A549 (cell line): ENCODE results near the gene CCR9.

ENCODE experiments used
- CBX2 ChIP-seq: fragments of 200-600 bp; sonication (generic); IDR thresholded peaks from 2 replicates; pipeline ENCODE4 v1.6.1; 2016; ENCODE audit warnings: low read depth, mild to moderate bottlenecking, borderline replicate concordance
- ELK1 ChIP-seq: fragments of 150-350 bp; IDR thresholded peaks from 2 replicates; pipeline ENCODE4 v1.6.1; 2014; ENCODE audit warnings: low read depth, mild to moderate bottlenecking, low read length
- MAFK ChIP-seq: fragments of 450-650 bp; IDR thresholded peaks from 2 replicates; pipeline ENCODE4 v1.6.1; 2014; ENCODE audit not compliant: partially characterized antibody
- NPAS2 ChIP-seq: fragments of 250-450 bp; sonication (Bioruptor Pico); IDR thresholded peaks from 2 replicates; pipeline ENCODE4 v1.8.0; 2022; ENCODE audit warnings: mild to moderate bottlenecking, moderate library complexity, borderline replicate concordance
- NR3C1 ChIP-seq: fragments of >200 bp; sonication (Bioruptor Twin); formaldehyde crosslinking; IDR thresholded peaks from 3 replicates; pipeline ENCODE4 v1.6.1; 2017
- POLR2A ChIP-seq: IDR thresholded peaks from 2 replicates; pipeline ENCODE4 v1.6.1; 2012; ENCODE audit warnings: mild to moderate bottlenecking, low read length
- POLR2AphosphoS2 ChIP-seq: conservative IDR thresholded peaks from 2 replicates; pipeline ENCODE4 v1.6.1; 2012; ENCODE audit warnings: low read length, improper control_type of control experiment, inconsistent platforms
- RAD21 ChIP-seq, 2 experiments: fragments of >200 bp in 1 of 2; sonication (Bioruptor Twin) in 1 of 2; formaldehyde crosslinking in 1 of 2; IDR thresholded peaks in 1 of 2; conservative IDR thresholded peaks in 1 of 2; 2 replicates in 1 of 2; 3 replicates in 1 of 2; pipeline ENCODE4 v1.6.1; 2012 to 2018; ENCODE audit warnings: inconsistent platforms in 1 of 2
- SREBF2 ChIP-seq: fragments of 450-650 bp; IDR thresholded peaks from 2 replicates; pipeline ENCODE4 v1.6.1; 2014; ENCODE audit warnings: mild to moderate bottlenecking, moderate library complexity
- TP53 ChIP-seq: fragments of 250-450 bp; sonication (Bioruptor Pico); IDR thresholded peaks from 2 replicates; pipeline ENCODE4 v1.5.0; 2021; ENCODE audit warnings: mild to moderate bottlenecking, moderate library complexity
- TF ChIP-seq, protein P1 (sequence below): fragments of >200 bp; sonication (Bioruptor Twin); formaldehyde crosslinking; IDR thresholded peaks from 3 replicates; pipeline ENCODE4 v1.5.1; 2016
- TF ChIP-seq, protein P2 (sequence below): fragments of 450-650 bp; IDR thresholded peaks from 2 replicates; pipeline ENCODE4 v1.6.1; 2014; ENCODE audit warnings: antibody characterized with exemption

DNA sequence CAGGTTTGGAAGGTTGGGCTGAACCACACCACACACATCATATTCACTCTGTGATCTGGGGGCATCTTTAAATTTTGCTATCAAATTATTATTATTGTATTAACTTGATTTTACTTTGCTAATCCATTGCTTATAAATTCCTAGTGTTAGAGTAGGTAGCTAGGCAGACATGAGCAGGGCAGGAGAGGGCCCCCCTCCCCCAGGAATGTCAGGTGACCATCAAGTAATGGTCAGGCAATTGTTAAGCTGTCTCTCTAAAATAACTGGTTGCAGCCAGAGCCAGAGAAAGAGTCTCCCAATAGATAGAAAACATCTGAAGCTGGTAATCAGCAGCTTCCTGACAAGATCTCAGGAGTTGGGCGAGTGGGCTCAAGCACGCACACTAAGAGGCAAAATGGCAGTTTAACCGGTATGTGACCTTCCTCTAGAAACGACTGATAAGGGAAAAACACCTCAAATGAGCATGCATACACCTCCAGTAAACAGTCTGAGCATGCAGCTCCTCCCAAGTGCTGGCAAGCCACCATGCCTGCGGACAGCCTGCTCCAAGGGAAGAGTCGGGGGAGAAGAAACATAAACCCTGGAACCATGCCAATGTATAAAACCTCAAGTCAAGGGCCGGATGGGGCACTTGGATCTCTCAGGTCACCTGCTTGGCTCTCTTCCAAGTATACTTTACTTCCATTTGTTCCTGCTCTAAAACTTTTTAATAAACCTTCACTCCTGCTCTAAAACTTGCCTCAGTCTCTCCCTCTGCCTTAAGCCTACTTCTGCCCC lies 53.8 kb downstream of the CCR9 start:
- TF ChIP-seq, protein P1, sequence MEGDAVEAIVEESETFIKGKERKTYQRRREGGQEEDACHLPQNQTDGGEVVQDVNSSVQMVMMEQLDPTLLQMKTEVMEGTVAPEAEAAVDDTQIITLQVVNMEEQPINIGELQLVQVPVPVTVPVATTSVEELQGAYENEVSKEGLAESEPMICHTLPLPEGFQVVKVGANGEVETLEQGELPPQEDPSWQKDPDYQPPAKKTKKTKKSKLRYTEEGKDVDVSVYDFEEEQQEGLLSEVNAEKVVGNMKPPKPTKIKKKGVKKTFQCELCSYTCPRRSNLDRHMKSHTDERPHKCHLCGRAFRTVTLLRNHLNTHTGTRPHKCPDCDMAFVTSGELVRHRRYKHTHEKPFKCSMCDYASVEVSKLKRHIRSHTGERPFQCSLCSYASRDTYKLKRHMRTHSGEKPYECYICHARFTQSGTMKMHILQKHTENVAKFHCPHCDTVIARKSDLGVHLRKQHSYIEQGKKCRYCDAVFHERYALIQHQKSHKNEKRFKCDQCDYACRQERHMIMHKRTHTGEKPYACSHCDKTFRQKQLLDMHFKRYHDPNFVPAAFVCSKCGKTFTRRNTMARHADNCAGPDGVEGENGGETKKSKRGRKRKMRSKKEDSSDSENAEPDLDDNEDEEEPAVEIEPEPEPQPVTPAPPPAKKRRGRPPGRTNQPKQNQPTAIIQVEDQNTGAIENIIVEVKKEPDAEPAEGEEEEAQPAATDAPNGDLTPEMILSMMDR = no peak
- TF ChIP-seq SREBF2 = no peak
- TF ChIP-seq POLR2A = no peak
- TF ChIP-seq NPAS2 = no peak
- TF ChIP-seq NR3C1 = no peak
- no peak for TF ChIP-seq RAD21 (conservative IDR thresholded peaks at IDR 0.05 in 1 of 2, IDR thresholded peaks at IDR 0.05 in 1 of 2)
- TF ChIP-seq POLR2AphosphoS2 = no peak
- TF ChIP-seq, protein P2, sequence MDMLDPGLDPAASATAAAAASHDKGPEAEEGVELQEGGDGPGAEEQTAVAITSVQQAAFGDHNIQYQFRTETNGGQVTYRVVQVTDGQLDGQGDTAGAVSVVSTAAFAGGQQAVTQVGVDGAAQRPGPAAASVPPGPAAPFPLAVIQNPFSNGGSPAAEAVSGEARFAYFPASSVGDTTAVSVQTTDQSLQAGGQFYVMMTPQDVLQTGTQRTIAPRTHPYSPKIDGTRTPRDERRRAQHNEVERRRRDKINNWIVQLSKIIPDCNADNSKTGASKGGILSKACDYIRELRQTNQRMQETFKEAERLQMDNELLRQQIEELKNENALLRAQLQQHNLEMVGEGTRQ = no peak
- TF ChIP-seq ELK1 = no peak
- TF ChIP-seq TP53 = no peak
- TF ChIP-seq CBX2 = no peak
- no peak for TF ChIP-seq MAFK
